K562 (cell line): ENCODE data around the gene CLDN24.

Experiments
- CTBP1 ChIP-seq: fragments of 450-650 bp; IDR thresholded peaks from 2 replicates; pipeline ENCODE4 v1.6.1; 2016; ENCODE audit warnings: borderline replicate concordance
- FOSL1 ChIP-seq: fragments of 200-800 bp; sonication (Bioruptor generic); conservative IDR thresholded peaks from 2 replicates; pipeline ENCODE4 v1.6.1; 2016; ENCODE audit warnings: missing genetic modification characterization, missing compliant biosample characterization
- L3MBTL2 ChIP-seq: fragments of 450-650 bp; IDR thresholded peaks from 2 replicates; pipeline ENCODE4 v1.6.1; 2016; ENCODE audit warnings: mild to moderate bottlenecking, moderate library complexity
- POLR2A ChIP-seq: fragments of 450-650 bp; conservative IDR thresholded peaks from 2 replicates; pipeline ENCODE4 v1.6.1; 2016
- TEAD4 ChIP-seq, 2 experiments: sonication (generic) in 1 of 2; formaldehyde crosslinking in 1 of 2; IDR thresholded peaks; 2 replicates each; pipeline versions ENCODE4 v1.6.1 to v1.8.0; 2012 to 2022; ENCODE audit warnings: borderline replicate concordance in 1 of 2, inconsistent platforms in 1 of 2, low read length in 1 of 2, mild to moderate bottlenecking in 1 of 2, missing genetic modification reagents in 1 of 2
- ZBED1 ChIP-seq: IDR thresholded peaks from 2 replicates; pipeline ENCODE4 v1.6.1; 2014
- TF ChIP-seq, protein P1 (sequence below): sonication (generic); formaldehyde crosslinking; IDR thresholded peaks from 2 replicates; pipeline ENCODE4 v1.8.0; 2022; ENCODE audit warnings: missing genetic modification reagents, mild to moderate bottlenecking, moderate library complexity, borderline replicate concordance

DNA sequence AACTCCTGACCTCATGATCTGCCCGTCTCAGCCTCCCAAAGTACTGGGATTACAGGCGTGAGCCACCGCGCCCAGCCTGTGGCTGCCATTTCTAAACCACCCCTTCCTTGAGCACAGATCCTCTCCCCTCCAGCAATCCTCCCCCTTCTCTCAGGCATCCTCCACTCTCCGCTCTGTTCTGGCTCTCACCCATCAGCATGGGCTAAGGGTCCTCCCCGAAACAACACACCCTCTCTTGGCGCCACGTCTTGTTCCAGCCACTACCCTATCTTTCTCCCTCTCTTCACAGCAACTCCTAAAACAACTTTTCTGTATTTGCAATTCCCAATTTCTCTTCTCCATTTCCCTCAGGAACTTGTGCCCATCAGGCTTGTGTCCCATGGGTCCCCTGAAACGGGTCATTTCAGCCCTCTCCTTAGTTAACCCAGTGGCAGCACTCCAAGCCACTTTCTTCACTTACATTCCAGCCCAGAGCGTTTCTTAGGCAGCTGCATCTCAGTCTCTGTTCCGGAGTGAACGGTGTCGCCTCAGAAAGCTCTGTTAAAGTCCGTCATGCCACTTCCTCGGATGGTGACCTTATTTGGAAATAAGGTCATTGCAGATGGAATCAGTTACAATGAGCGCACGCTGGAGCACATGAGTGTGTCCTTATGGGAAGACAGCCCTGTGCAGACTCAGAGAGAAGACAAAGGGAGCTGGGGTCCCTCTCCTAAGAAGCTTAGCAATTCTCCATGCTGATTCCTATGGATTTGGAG is 28.3 kb upstream of the CLDN24 start:
- TF ChIP-seq ZBED1: no peak
- no peak for TF ChIP-seq CTBP1
- TF ChIP-seq TEAD4 (IDR thresholded peaks at IDR 0.05; ENCODE audit: low read length): no peak
- no peak for TF ChIP-seq TEAD4 (CRISPR knock-in tag; IDR thresholded peaks at IDR 0.05; ENCODE audit: borderline replicate concordance)
- no peak for TF ChIP-seq POLR2A
- no peak for TF ChIP-seq L3MBTL2
- TF ChIP-seq, protein P1, sequence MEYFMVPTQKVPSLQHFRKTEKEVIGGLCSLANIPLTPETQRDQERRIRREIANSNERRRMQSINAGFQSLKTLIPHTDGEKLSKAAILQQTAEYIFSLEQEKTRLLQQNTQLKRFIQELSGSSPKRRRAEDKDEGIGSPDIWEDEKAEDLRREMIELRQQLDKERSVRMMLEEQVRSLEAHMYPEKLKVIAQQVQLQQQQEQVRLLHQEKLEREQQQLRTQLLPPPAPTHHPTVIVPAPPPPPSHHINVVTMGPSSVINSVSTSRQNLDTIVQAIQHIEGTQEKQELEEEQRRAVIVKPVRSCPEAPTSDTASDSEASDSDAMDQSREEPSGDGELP (CRISPR knock-in tag): no peak
- no peak for TF ChIP-seq FOSL1
